HG03103 (cell line): Measurements from ENCODE around the gene ARFGEF3.
"Not testable (repeated sequence)": the region's sequence is repeated elsewhere in the genome, so short reads cannot be mapped to it uniquely, and the experiment has no call there.

Source experiments
- ATAC-seq: cut with Tn5 transposase; IDR thresholded peaks from one replicate; pipeline ENCODE4 v1.9.1; 2021; ENCODE audit warnings: low read depth; ENCODE audit not compliant: unreplicated experiment

Gene ARFGEF3, protein sequence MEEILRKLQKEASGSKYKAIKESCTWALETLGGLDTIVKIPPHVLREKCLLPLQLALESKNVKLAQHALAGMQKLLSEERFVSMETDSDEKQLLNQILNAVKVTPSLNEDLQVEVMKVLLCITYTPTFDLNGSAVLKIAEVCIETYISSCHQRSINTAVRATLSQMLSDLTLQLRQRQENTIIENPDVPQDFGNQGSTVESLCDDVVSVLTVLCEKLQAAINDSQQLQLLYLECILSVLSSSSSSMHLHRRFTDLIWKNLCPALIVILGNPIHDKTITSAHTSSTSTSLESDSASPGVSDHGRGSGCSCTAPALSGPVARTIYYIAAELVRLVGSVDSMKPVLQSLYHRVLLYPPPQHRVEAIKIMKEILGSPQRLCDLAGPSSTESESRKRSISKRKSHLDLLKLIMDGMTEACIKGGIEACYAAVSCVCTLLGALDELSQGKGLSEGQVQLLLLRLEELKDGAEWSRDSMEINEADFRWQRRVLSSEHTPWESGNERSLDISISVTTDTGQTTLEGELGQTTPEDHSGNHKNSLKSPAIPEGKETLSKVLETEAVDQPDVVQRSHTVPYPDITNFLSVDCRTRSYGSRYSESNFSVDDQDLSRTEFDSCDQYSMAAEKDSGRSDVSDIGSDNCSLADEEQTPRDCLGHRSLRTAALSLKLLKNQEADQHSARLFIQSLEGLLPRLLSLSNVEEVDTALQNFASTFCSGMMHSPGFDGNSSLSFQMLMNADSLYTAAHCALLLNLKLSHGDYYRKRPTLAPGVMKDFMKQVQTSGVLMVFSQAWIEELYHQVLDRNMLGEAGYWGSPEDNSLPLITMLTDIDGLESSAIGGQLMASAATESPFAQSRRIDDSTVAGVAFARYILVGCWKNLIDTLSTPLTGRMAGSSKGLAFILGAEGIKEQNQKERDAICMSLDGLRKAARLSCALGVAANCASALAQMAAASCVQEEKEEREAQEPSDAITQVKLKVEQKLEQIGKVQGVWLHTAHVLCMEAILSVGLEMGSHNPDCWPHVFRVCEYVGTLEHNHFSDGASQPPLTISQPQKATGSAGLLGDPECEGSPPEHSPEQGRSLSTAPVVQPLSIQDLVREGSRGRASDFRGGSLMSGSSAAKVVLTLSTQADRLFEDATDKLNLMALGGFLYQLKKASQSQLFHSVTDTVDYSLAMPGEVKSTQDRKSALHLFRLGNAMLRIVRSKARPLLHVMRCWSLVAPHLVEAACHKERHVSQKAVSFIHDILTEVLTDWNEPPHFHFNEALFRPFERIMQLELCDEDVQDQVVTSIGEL (N-terminal part only)

GRCh38 chr6:138161338-138162110 lies at the start of gene ARFGEF3:
ARFGEF3 (plus strand) TSS chr6:138161939; CDS start chr6:138162087, 148 bp downstream.
- ATAC-seq: peak; percentile 77

- ATAC-seq: no peak
Measured at GRCh38 chr6:138113588-138114210, 48.0 kb upstream of the ARFGEF3 start.

DNA sequence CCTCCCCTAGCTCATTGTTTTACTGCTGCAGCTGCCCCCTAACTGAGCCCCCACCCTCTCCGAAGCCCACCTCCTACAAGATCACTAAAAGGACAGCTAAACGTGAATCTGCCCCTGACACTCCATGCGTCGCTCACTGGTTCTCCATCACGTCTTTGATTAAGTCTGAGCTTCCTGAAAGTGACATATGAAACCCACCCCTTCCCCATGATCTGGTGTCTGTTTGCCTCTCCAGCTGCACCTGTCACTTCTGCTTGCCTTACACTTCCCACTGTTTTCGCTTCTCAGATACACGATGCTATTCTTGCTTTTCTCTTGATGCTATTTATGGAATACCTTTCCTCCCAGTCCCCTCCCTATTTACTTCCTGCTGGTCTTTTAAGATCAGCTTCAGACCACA lies 46.5 kb upstream of the ARFGEF3 start:
- no peak for ATAC-seq

DNA sequence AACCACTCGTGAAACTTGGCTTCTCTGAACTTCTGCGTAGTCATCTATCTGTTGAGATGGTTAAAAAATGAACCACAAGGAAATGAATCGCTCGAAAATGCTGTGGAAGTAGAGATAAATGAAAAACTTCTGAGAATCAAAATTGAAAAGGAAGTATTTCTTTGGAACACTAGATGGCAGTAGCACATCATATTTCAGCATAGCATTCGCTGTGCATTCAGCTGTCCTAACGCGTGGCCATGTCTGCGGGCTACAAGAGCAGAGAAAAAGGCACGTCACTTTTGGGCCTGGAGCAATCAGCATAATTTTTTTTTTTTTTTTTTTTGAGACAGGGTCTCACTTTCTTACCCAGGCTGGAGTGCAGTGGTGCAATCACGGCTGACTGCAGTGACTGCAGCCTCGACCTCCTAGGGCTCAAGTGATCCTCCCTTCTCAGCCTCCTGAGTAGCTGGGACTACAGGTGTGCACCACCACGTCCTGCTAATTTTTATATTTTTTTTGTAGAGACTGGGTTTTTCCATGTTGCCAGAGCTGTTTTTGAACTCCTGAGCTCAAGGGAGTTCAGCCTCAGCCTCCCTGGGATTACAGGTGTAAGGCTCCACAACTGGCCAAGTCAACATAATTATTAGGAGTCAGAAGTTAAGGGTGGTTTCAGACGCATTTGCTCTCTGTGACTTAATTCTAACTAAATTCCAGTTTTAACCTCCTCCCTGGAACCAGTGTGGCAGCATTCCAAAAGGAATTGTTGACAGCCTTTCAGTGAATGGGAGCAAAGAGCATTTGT lies 45.7 kb upstream of the ARFGEF3 start:
- no peak for ATAC-seq

- no peak for ATAC-seq
Measured at GRCh38 chr6:138116661-138116999, 45.1 kb upstream of the ARFGEF3 start.

GRCh38 chr6:138117376-138117914 lies 44.3 kb upstream of the ARFGEF3 start:
- ATAC-seq: no peak

DNA sequence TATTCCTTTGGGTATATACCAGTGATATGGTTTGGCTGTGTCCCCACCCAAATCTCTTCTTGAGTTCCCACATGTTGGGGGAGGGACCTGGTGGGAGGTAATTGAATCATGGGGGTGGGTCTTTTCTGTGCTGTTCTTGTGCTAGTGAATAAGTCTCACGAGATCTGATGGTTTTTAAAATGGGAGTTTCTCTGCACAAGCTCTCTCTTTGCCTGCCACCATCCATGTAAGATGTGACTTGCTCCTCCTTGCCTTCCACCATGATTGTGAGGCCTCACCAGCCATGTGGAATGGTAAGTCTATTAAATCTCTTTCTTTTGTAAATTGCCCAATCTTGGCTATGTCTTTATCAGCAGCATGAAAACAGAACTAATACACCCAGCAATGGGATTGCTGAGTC lies 42.5 kb upstream of the ARFGEF3 start:
- not testable (repeated sequence) for ATAC-seq

- ATAC-seq: no peak
Measured at GRCh38 chr6:138119976-138120375, 41.8 kb upstream of the ARFGEF3 start.

GRCh38 chr6:138124096-138124495 lies 37.6 kb upstream of the ARFGEF3 start:
- no peak for ATAC-seq

- ATAC-seq: no peak
Measured at GRCh38 chr6:138128096-138128495, 33.6 kb upstream of the ARFGEF3 start.

DNA sequence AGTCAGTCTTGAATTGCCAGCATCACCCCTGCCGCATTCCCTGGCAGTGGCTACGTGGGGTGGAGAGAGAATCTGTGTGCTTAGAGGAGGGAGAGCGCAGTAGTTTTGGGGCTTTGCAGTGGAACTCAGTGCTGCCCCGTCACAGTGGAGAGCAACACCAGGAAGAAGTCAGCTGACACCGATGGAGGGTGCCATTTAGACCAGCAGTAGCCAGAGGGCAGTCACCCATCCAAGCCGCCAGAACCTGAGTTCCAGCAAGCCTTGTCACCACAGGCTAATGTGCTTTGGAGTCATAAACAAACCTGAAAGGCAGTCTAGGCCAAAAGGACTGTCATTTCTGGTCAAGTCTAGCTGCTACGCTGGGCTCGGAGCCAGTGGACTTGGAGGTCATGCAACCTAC lies 32.5 kb upstream of the ARFGEF3 start:
- no peak for ATAC-seq

GRCh38 chr6:138142806-138143205 lies 18.9 kb upstream of the ARFGEF3 start:
- no peak for ATAC-seq

DNA sequence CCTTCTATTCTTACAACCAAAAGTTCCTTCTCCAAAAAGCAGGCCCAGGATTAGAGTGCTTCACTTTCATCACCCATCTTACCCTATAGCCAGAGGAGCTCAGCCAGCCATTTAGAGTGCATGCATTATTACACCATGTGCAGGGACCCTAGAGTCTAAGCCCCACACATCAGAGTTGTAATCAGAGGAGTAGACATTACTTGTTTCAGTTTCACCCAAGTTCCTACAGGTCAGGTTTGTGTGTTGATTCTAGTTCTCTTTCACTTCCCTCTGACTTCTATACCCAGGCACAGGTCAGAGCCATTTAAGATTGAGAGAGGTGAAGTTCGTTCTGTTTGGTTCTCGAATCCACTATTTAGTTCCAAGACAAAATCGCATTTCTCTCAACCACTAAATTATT lies 16.3 kb upstream of the ARFGEF3 start:
- peak; percentile 91 for ATAC-seq

GRCh38 chr6:138146544-138146943 lies 15.2 kb upstream of the ARFGEF3 start:
- no peak for ATAC-seq

GRCh38 chr6:138155443-138155842 lies 6.3 kb upstream of the ARFGEF3 start:
- no peak for ATAC-seq

GRCh38 chr6:138157986-138158638 lies 3.6 kb upstream of the ARFGEF3 start:
- no peak for ATAC-seq

DNA sequence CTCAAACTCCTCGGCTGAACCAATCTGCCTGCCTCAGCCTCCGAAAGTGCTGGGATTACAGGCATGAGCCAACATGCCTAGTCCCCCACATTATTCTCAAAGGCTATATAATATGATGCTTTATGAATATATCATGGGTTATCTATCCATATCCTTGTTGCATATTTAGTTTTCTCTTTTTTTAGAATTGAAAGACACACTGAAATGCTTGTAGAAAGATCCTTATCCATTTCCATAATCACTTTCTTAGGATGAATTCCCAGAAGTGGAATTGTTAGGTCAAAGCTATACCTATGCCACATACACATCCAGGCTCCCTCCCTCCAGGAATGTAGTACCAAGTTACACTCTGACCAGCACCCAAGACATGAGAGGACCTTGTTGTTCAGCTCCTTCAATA lies 2.5 kb upstream of the ARFGEF3 start:
- no peak for ATAC-seq
